A673 (cell line): ENCODE measurements around the gene NAXE. TPM values are rescaled to one million over a fixed set of nuclear protein-coding genes. Genes with fewer than 3 reads are reported as not detected.

Experiments
- BruUV-seq: library from RNA; stranded (reverse); fragments of 400-500 nt; replicated peaks from 2 replicates; lab custom pipeline; 2021; lab: Mats Ljungman, UMichigan
- CTCF ChIA-PET: fragments of 300-600 bp; sonication (Branson Sonifier 250); formaldehyde crosslinking; loops from one replicate; lab custom pipeline; 2022; ENCODE audit warnings: antibody characterized with exemption; lab: Charles Lee
- POLR2A ChIA-PET: fragments of 300-600 bp; sonication (Branson Sonifier 250); formaldehyde crosslinking; loops from one replicate; lab custom pipeline; 2022; ENCODE audit warnings: antibody characterized with exemption; ENCODE audit not compliant: low non-redundant PET; lab: Charles Lee
- DNase-seq: peaks from one replicate; pipeline ENCODE4 v3.0.0-alpha.2; 2015; ENCODE audit warnings: low spot score
- H3K27ac ChIP-seq: fragments of 200-600 bp; sonication (generic); 2 replicates; pipeline ENCODE4 v1.5.1; 2016; ENCODE audit warnings: mixed run types, low read depth, mild to moderate bottlenecking, mixed read lengths, antibody characterized with exemption, low read length; ENCODE audit not compliant: poor library complexity, severe bottlenecking
- H3K27me3 ChIP-seq: fragments of 200-600 bp; sonication (generic); replicated peaks from 2 replicates; pipeline ENCODE4 v1.6.1; 2017; ENCODE audit warnings: mixed run types, low read depth, mild to moderate bottlenecking, mixed read lengths, antibody characterized with exemption, low read length; ENCODE audit not compliant: insufficient read depth, poor library complexity
- H3K36me3 ChIP-seq: fragments of 200-600 bp; sonication (generic); 2 replicates; pipeline ENCODE4 v1.6.1; 2016; ENCODE audit warnings: mixed run types, mild to moderate bottlenecking, mixed read lengths, antibody characterized with exemption, low read length; ENCODE audit not compliant: insufficient read depth, poor library complexity, severe bottlenecking
- H3K4me1 ChIP-seq: fragments of 200-600 bp; sonication (generic); 2 replicates; pipeline ENCODE4 v1.6.1; 2017; ENCODE audit warnings: mixed run types, mild to moderate bottlenecking, mixed read lengths, antibody characterized with exemption, low read length; ENCODE audit not compliant: insufficient read depth, poor library complexity, severe bottlenecking
- H3K4me3 ChIP-seq: fragments of 200-600 bp; sonication (generic); 2 replicates; pipeline ENCODE4 v1.5.1; 2016; ENCODE audit warnings: low read depth, mixed run types, mild to moderate bottlenecking, mixed read lengths, low read length; ENCODE audit not compliant: poor library complexity, severe bottlenecking
- H3K9me3 ChIP-seq: fragments of 200-600 bp; sonication (generic); 2 replicates; pipeline ENCODE4 v1.6.1; 2016; ENCODE audit warnings: mixed run types, low read depth, mild to moderate bottlenecking, mixed read lengths, antibody characterized with exemption, low read length; ENCODE audit not compliant: poor library complexity, severe bottlenecking
- CTCF ChIP-seq: fragments of 300-800, 200-600 bp; sonication (generic); conservative IDR thresholded peaks from 2 replicates; pipeline ENCODE4 v1.5.1; 2017; ENCODE audit warnings: low read depth, mild to moderate bottlenecking, antibody characterized with exemption, low read length, moderate library complexity, mixed read lengths
- EZH2 ChIP-seq: fragments of 200-600 bp; sonication (generic); IDR thresholded peaks from 2 replicates; pipeline ENCODE4 v1.6.1; 2017; ENCODE audit warnings: borderline replicate concordance, low read depth, mild to moderate bottlenecking, mixed read lengths, antibody characterized with exemption, low read length; ENCODE audit not compliant: poor library complexity, severe bottlenecking
- intact Hi-C: fragments of 100-400 bp; cut with micrococcal nuclease; formaldehyde crosslinking; loops from one replicate; pipeline ENCODE4 v1.10.0; 2022; ENCODE audit not compliant: unreplicated experiment
- total RNA-seq: library from RNA; stranded (reverse); gene quantifications from 2 replicates; pipeline ENCODE4 v1.2.3, GENCODE V29; 2021

NAXE gene
- total RNA-seq, 1 experiment from 2014 or later = 125 TPM

- BruUV-seq = no TSS peak
These were observed 28.0 kb downstream of the NAXE start for GRCh38 chr1:156619582-156619955.

GRCh38 chr1:156622581-156623297 is 31.2 kb downstream of the NAXE start:
- no peak overlapping the region for H3K4me3 ChIP-seq
- peaks cover 16% of the 10 kb centered on the region for H3K4me1 ChIP-seq
- intact Hi-C loops = no loop called here
- H3K36me3 ChIP-seq = no peaks in the 10 kb centered on the region
- H3K27me3 ChIP-seq = peaks cover 61% of the 10 kb centered on the region
- BruUV-seq = no TSS peak
- CTCF ChIA-PET = no interaction called here
- DNase-seq = no peak
- no peak for TF ChIP-seq CTCF
- no peak for TF ChIP-seq EZH2
- no peak overlapping the region for H3K27ac ChIP-seq
- POLR2A ChIA-PET = no interaction called here
- H3K9me3 ChIP-seq = no peaks in the 10 kb centered on the region

More at GRCh38 chr1:156619582-156619955, 28.0 kb downstream of the NAXE start:
- H3K4me1 ChIP-seq = peaks cover 9% of the 10 kb centered on the region
- H3K27me3 ChIP-seq = peaks cover 50% of the 10 kb centered on the region
- H3K4me3 ChIP-seq = no peak overlapping the region
- intact Hi-C loops = no loop called here
- no peak for TF ChIP-seq EZH2
- no peak; the same call in 1 of the 2 replicates for TF ChIP-seq CTCF
- H3K27ac ChIP-seq = no peak overlapping the region
- CTCF ChIA-PET = interaction anchor here (0.6 kb wide), 1 partner anchor 85 kb away, joined by 3 read pairs; no protein-coding TSS in a partner anchor
- H3K9me3 ChIP-seq = no peaks in the 10 kb centered on the region
- no peak for DNase-seq
- POLR2A ChIA-PET = interaction anchor here (0.7 kb wide), 1 partner anchor 25 kb away, joined by 3 read pairs; no protein-coding TSS in a partner anchor
- no peaks in the 10 kb centered on the region for H3K36me3 ChIP-seq

GRCh38 chr1:156623946-156624813 is 32.6 kb downstream of the NAXE start:
- peak; percentile 63 for TF ChIP-seq CTCF
- peak; percentile 38 for TF ChIP-seq EZH2
- peak; percentile 68 for DNase-seq
- BruUV-seq = no TSS peak
- CTCF ChIA-PET = interaction anchor here (0.6 to 1.6 kb wide), 13 partner anchors 9 to 102 kb away, joined by 3 to 7 read pairs (median 4); partner anchors contain the start of gene CRABP2
- H3K4me3 ChIP-seq = peak overlapping the region; percentile 36
- POLR2A ChIA-PET = no interaction called here
- H3K9me3 ChIP-seq = no peaks in the 10 kb centered on the region
- no peaks in the 10 kb centered on the region for H3K36me3 ChIP-seq
- peaks cover 16% of the 10 kb centered on the region for H3K4me1 ChIP-seq
- H3K27ac ChIP-seq = no peak overlapping the region
- intact Hi-C loops = no loop called here
- peaks cover 61% of the 10 kb centered on the region for H3K27me3 ChIP-seq
